Epithelial cell of proximal tubule (primary cell): ENCODE data around the gene CCDC33. TPM values are rescaled to one million over a fixed set of nuclear protein-coding genes. Genes with fewer than 3 reads are reported as not detected.
"Not testable (repeated sequence)": the region's sequence is repeated elsewhere in the genome, so short reads cannot be mapped to it uniquely, and the experiment has no call there.

Source experiments
- DNase-seq: peaks from one replicate; pipeline ENCODE4 v3.0.0-alpha.2; 2011; ENCODE audit warnings: low read depth
- H3K4me3 ChIP-seq: 2 replicates; pipeline ENCODE4 v1.5.1; 2011; ENCODE audit warnings: low read depth, mild to moderate bottlenecking, low read length
- total RNA-seq: library from RNA; depleted of rRNA; stranded (reverse); fragments of >200 nt; gene quantifications from 2 replicates; pipeline ENCODE4 v1.2.3, GENCODE V29; 2015
- TF ChIP-seq, protein P1 (sequence below): conservative IDR thresholded peaks from 2 replicates; pipeline ENCODE4 v1.5.1; 2012; ENCODE audit warnings: low read depth, mild to moderate bottlenecking, low read length

Gene CCDC33
- total RNA-seq, 1 donor from 2014 or later: 2.5 TPM

DNA sequence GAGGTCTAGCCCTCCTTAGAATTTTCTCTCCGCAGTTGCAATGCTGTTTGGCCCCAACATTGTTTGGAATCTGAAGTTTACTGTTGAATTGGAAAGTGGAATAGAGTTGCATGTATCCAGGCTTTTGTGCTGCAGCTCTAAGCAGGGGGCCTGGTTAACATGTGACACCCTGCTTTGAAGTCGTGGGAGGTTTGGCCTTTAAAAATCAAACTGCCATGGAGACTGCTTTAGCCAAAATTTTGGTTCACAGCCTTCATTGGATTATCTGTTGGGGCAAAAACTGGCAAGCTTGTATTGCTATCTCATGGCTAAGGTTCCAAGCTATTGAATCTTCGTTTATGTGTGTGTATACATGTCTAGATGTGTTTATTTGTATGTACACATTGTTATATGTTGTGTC, 115.5 kb downstream of the CCDC33 start:
- no peak overlapping the region for H3K4me3 ChIP-seq
- DNase-seq: no peak
- TF ChIP-seq, protein P1, sequence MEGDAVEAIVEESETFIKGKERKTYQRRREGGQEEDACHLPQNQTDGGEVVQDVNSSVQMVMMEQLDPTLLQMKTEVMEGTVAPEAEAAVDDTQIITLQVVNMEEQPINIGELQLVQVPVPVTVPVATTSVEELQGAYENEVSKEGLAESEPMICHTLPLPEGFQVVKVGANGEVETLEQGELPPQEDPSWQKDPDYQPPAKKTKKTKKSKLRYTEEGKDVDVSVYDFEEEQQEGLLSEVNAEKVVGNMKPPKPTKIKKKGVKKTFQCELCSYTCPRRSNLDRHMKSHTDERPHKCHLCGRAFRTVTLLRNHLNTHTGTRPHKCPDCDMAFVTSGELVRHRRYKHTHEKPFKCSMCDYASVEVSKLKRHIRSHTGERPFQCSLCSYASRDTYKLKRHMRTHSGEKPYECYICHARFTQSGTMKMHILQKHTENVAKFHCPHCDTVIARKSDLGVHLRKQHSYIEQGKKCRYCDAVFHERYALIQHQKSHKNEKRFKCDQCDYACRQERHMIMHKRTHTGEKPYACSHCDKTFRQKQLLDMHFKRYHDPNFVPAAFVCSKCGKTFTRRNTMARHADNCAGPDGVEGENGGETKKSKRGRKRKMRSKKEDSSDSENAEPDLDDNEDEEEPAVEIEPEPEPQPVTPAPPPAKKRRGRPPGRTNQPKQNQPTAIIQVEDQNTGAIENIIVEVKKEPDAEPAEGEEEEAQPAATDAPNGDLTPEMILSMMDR: no peak

DNA sequence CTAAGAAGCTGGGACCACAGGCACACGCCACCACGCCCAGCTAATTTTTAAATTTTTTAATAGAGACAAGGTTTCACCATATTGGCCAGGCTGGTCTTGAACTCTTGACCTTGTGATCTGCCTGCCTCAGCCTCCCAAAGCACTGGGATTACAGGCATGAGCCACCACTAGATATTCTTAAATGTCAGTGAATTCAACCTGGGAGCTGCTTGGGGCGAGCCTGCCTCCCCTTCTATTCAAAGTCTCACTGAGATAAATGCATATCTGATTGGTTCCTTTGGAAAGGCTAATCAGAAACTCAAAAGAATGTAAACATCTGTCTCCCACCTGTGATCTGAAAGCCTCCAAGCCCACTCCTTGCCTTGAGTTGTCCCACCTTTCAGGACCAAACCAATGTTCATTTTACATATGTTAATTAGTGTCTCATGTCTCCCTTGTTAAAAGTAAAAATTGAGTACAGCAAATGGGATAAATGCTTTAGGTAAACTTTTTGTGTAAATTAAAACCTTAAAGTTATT, 116.3 kb downstream of the CCDC33 start:
- no peak for DNase-seq
- TF ChIP-seq, protein P1: no peak
- H3K4me3 ChIP-seq: no peak overlapping the region

DNA sequence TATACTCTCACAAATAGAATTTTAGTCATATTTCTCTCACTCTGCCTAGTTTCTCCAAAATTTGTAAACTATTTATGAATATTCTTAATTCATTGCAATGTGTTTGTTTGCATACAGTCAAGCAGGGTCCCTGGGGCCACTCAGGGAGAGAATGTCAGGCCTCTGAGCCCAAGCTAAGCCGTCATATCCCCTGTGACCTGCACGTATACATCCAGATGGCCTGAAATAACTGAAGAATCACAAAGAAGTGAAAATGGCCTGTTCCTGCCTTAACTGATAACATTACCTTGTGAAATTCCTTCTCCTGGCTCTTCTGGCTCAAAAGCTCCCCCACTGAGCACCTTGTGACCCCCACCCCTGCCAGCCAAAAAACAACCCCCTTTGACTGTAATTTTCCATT, 117.9 kb downstream of the CCDC33 start:
- not testable (repeated sequence) for H3K4me3 ChIP-seq, DNase-seq

DNA sequence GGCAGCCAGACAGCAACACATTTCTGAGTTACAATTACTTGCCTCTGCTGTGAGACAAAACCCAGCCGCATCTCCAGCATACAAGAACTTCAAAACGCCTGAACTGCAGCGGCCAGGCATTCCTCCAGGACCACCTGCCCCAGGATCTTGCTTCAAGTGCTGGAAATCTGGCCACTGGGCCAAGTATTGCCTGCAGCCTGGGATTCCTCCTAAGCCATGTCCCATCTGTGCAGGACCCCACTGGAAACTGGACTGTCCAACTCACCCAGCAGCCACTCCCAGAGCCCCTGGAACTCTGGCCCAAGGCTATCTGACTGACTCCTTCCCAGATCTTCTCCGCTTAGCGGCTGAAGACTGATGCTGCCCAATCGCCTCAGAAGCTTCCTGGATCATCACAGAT, 119.9 kb downstream of the CCDC33 start:
- not testable (repeated sequence) for DNase-seq, H3K4me3 ChIP-seq

DNA sequence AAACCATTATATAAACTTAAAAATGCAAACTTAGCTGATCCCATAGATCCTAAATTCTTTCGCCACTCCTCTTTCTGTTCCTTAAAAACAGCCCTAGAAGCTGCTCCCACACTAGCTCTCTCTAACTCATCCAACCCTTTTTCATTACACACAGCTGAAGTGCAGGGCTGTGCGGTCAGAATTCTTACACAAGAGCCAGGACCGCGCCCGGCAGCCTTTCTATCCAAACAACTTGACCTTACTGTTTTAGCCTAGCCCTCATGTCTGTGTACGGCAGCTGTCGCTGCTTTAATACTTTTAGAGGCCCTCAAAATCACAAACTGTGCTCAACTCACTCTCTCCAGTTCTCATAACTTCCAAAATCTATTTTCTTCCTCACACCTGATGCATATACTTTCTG, 121.4 kb downstream of the CCDC33 start:
- not testable (repeated sequence) for DNase-seq, H3K4me3 ChIP-seq

DNA sequence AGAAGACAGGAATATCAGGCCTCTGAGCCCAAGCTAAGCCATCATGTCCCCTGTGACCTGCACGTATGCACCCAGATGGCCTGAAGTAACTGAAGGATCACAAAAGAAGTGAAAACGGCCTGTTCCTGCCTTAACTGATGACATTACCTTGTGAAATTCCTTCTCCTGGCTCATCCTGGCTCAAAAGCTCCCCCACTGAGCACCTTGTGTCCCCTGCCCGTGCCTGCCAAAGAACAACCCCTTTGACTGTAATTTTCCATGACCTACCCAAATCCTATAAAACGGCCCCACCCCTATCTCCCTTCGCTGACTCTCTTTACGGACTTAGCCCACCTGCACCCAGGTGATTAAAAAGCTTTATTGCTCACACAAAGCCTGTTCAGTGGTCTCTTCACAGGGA, 123.2 kb downstream of the CCDC33 start:
- H3K4me3 ChIP-seq, DNase-seq: not testable (repeated sequence)

DNA sequence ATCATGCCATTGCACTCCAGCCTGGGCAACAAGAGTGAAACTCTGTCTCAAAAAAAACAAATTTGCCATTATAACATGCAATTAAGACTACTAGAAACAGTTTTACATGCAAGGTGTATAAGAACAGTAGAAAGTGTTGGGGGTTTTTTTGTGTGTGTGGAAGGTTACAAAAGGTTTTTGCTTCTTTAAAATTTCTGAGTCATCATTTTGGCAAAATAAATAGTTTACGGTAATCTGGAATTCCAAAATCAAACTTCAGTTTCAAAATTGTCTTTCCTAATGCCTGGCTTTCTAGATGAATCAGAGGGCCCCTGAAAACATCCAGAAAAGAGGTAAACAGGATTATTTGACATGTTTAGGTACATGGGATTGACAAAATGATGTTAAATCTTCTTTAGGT, 124.7 kb downstream of the CCDC33 start:
- not testable (repeated sequence) for DNase-seq, H3K4me3 ChIP-seq

DNA sequence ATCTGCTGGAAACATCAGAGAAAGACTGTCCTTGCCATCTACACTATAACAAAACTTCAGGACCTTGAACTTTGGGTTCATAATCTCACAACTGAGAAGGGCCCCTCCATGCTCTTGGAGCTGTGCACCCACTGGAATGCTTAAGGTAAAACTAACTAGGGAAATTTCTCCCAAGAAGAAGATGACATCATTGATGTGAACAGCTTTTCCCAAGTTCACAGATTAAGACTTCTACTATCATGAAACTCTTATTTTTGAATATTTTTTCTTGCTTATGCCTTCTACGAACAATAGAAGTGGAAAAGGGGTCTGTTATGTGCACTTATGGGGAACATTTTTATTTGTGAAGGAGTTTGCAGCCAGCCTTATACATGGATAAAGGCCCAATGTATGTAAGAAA, 126.4 kb downstream of the CCDC33 start:
- DNase-seq: no peak
- H3K4me3 ChIP-seq: no peak overlapping the region
- TF ChIP-seq, protein P1: no peak

DNA sequence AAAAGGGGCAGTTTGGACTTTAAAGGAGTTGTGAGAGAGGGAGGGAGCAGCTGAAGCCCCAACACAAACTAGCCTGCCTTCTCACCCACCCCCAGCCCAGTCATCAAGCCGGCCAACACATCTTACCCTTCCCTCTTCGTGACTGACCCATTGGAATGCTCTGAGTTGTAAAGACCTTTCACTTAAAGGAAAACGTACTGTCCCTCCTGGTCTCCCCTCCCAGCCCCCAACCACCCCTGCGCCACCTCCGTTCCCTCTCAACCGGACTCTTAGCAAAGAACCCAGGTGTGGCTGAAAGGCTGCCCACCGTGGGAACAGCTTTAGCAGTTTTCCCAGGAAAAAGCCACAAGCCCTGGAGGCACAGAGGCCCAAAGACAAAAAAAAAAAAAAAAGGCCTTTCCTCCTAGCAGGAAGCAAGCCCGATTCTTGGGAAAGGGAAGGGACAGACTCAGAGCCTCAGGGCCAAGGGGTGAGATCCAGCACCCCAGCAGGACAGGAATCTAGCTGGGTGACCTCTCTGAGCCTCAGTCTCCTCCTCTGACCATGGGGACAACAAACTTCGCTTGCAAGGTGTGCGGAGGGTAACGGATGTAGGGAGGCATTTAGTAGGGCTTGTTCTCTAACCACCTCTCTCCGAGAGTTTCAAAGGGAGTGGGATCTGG, 128.9 kb downstream of the CCDC33 start:
- TF ChIP-seq, protein P1: no peak
- H3K4me3 ChIP-seq: peak overlapping the region; percentile 65
- DNase-seq: no peak
